HG02759 (cell line): ENCODE data around the gene AATF.
"Not testable (repeated sequence)": the region's sequence is repeated elsewhere in the genome, so short reads cannot be mapped to it uniquely, and the experiment has no call there.

ENCODE experiments used
- ATAC-seq: cut with Tn5 transposase; IDR thresholded peaks from one replicate; pipeline ENCODE4 v1.9.1; 2021; ENCODE audit warnings: mild to moderate bottlenecking, moderate library complexity; ENCODE audit not compliant: unreplicated experiment

Gene AATF

GRCh38 chr17:37068266-37068665, 119.5 kb downstream of the AATF start:
- no peak for ATAC-seq

- ATAC-seq = no peak
These were observed 120.3 kb downstream of the AATF start for GRCh38 chr17:37069087-37069486.

DNA sequence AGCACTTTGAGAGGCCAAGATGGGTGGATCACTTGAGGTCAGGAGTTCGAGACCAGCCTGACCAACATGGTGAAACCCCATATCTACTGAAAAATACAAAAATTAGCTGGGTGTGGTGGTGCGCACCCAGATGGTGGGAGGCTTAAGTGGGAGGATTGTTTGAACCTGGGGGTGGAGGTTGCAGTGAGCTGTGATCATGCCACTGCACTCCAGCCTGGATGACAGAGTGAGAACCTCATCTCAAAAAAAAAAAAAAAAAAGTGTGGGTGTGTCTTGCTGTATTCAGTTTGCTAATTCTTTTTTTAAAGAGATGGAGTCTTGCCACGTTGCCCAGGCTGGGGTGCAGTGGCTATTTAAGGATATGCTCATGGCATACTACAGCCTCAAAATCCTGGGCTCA, 124.7 kb downstream of the AATF start:
- ATAC-seq = not testable (repeated sequence)

DNA sequence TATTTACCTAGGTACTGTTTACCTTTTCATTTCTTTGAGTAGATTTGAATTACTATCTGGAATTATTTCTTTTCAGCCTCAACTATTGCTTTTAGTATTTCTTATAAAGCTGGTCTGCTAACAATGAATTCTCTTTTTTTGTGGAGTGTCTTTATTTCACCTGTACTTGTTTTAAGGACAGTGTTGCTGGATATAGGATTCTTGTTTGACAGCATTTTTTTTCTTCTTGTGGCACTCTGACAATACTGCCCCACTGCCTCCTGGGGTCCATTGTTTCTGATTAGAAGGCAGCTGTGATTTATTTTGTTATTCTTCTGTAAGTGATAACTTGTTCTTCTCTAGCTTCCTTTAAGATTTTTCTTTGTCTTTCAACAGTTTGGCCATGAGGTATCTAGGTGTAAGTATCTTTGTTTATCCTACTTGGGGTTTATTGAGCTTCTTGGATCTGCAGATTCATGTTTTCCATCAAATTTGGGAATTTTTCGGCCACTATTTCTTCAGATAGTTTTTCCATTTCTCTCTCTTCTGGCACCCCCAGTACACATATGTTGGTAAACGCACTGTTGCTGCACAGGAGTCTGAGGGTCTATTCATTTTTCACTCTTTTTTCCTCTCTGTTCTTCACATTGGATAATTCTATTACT, 130.4 kb downstream of the AATF start:
- no peak for ATAC-seq

- no peak for ATAC-seq
These were observed 131.0 kb downstream of the AATF start for GRCh38 chr17:37079735-37080134.

DNA sequence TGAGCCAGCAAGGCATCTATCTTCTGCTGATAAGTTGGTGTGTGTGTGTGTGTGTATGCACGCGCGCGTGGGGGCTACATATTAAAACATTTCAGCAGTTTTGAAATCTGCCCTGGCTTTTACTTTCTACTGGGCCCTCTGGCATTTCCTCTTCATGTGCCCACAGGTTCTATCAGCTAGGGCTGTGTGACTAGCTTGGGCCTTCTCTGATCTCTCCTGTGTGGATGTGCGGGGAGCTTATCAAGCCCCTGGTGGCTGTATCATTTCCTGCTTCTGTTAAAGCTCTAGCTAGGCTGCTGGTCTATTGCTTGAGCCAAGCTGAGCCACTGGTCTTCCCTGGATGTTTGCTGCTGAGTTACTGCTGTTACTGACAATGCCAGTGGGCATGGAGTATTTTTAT, 132.5 kb downstream of the AATF start:
- no peak for ATAC-seq

- no peak for ATAC-seq
These were observed 133.6 kb downstream of the AATF start for GRCh38 chr17:37082311-37082860.

DNA sequence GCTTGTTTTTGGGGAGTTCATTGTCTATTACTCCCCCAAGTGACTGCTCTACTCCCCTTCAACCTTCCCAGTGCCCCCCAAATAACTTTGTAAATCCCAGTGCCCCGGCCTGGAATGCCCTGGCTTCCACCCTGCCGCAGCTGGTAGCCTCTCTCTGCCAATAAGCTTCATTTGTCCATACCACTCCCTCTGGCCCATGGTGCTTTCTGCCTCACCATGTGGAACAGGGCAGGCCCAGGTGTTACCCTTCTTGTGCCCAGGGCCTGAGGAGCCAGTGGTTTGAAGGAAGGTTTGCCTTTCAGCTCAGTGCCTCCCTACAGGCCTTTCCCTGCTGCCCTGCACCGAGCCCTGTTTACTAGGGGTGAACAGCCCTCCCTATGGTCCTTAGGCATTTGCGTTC, 134.2 kb downstream of the AATF start:
- no peak for ATAC-seq

DNA sequence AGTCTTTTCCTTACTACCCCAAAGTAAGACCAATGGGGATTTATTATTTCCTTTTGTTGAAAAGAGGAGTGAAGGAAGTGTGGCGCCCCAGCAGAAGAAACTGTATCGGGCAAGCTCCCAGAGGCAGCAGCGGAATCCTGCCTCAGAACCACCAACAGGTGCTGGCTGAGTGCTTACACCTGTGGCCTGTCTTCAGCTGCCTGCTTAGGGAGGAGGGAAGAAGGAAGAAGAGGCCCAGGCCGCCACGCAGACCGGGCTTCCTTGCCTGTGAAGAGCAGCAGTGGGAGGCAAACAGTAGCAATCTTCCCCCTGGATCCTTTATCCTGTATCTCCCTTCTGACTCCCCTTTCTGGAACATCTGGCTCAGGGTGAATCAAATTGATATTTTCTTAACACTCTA, 134.7 kb downstream of the AATF start:
- no peak for ATAC-seq

GRCh38 chr17:37084372-37084771, 135.6 kb downstream of the AATF start:
- ATAC-seq = no peak

DNA sequence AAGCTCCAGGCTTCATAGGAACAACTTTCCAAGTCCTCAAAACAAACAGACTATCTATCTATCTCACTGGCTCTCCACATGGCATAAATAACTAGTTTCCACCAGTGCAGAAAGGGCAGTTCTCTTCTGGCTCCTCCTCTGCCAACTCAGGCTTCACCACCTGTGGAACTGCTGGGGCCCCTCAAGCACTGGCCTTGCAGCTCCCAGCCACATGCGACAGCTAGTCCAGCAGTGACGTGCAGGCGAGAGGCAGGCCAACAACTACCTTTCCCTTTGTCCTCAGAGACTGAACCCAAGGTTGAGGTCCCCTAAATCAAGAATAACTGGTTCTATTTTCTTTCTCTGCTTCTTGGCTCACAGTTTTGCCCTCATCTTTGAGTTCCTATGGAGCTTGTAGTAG, 137.6 kb downstream of the AATF start:
- ATAC-seq = no peak

DNA sequence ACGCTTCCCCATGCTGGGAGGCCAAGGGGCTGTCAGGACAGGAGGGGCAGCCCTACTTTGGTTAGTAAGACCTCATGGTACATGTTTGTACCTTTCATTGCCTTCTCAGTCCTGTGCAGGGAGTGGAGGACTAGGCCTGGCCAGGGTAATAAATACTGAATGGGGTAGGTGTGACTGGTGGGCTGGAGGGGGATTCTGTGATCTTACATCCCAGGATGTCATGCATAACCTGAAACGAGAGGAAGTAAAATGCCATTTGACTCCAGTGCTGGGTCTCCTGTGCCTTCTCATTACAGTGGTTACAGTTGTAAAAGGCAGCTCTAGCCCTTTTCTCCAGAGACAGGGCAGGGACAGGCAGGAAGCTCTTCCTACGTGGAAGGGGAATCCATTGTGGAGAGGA, 138.2 kb downstream of the AATF start:
- no peak for ATAC-seq

DNA sequence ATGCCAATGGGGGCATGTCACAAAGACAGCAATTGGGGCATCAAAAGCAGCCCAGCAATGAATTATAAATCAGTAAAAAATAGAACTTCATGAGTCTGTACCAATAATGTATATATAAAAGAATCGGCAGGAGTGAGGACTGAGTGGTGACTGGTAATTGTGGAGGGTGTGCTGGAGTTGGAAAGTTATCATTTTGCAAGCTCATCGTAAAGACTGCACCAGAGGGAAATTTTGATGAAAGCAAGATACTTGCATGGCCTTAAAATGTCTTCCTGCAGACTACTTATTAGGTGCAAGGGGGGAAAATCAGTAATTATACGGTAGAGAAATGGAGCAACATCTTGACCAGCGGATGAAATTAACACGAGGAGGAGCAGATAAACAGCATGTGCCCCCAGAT, 138.9 kb downstream of the AATF start:
- no peak for ATAC-seq

DNA sequence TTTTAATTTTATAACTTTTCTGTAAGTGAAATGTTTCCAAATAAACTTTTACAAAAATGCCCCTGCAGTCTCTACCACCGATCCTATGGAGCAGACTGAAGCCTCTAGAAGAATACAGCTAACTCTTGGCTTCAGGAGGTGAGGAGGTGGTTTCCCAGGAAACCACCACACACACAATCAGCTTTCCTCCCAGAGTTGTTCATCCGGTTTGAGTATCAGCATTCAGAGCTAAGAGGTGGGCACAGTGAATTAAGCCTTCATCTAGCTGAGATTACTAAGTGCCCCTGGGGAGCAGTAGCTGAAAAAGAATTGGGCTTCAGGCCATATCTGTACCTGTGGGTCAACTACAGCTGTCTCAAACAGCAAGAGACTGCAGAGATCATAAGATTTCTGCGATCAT, 139.7 kb downstream of the AATF start:
- no peak for ATAC-seq

DNA sequence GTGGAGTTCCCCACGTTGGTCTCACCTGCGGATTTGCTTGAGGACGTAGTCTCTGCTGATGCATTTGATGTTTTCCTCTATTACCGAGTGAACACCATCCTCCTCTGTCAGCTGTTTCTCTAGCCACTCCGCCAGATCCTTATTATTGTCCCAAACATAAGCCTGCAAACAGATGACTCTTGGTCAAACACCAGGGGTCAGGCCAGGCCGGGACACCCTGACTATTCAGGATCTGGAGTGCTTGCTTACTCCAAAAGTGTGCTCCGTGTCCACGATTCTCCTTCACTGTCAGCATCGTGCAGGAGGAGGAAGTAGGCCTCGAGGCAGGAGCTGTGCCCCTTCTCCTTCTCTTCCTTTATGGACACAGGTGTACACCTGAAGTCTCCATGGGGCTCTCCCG, 140.2 kb downstream of the AATF start:
- no peak for ATAC-seq

DNA sequence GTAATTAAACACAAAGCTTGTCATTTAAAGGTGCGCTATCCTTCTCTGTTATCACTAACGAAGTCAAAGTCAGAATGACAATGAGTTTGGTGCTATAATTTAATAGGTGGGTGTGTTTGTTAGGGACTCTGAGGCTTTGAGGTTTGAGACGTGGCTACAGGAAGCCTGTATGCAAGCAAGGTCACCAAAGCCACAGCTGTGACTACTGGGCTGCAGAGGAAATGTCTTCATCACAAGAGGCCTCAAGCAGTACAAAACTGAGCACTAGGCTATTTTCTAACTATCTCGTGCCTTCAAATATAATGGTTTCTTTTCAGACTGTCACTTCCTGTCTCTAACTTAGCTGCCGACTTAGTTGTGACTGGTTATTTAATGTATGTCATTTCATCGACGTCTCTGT, 141.2 kb downstream of the AATF start:
- ATAC-seq = peak; percentile 77

- no peak for ATAC-seq
These were observed 142.2 kb downstream of the AATF start for GRCh38 chr17:37090941-37091340.

GRCh38 chr17:37092071-37092470, 143.3 kb downstream of the AATF start:
- ATAC-seq = no peak

GRCh38 chr17:37092701-37093100, 143.9 kb downstream of the AATF start:
- no peak for ATAC-seq

DNA sequence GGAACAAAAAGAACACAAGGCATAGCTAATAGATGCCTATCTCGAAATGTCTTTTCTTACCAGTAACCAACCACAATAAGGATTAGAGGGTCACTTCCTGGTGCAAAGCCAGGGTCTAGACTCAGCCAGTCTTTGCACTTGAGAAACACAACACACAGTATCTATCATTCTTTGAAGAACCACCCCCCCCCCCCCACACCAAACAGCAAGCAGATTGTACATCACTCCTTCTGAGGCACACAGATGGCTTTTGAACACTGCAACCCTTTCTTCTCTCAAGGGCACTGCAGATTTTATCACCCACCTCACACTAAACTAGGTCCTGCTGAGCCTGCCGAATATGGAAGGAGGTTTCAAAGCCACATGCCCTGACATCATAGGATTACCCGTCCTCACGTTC, 145.6 kb downstream of the AATF start:
- ATAC-seq = no peak

- ATAC-seq = no peak
These were observed 147.3 kb downstream of the AATF start for GRCh38 chr17:37096071-37096470.

GRCh38 chr17:37097154-37097553, 148.4 kb downstream of the AATF start:
- ATAC-seq = no peak

- ATAC-seq = no peak
These were observed 149.4 kb downstream of the AATF start for GRCh38 chr17:37098152-37098551.
